Thyroid gland (tissue), 4 donors: Measurements from ENCODE around the gene GDF15.

Source experiments
- CTCF ChIP-seq, 6 experiments: fragments of 200-600 bp in 3 of 6; fragments of 450-650 bp in 3 of 6; sonication (generic) in 3 of 6; IDR thresholded peaks; one replicate each; pipeline ENCODE4 v1.5.1; 2016 to 2019; ENCODE audit warnings: antibody characterized with exemption in 6 of 6, mild to moderate bottlenecking in 2 of 6, inconsistent platforms in 1 of 6, moderate library complexity in 1 of 6
- POLR2A ChIP-seq, 2 donors: fragments of 450-650 bp; IDR thresholded peaks; one replicate each; pipeline ENCODE4 v1.6.1; 2017; ENCODE audit warnings: antibody characterized with exemption in 2 of 2, mild to moderate bottlenecking in 2 of 2, moderate library complexity in 1 of 2

GRCh38 chr19:18415178-18415867 is 29.4 kb downstream of the GDF15 start:
- no peak for TF ChIP-seq CTCF (IDR thresholded peaks at IDR 0.05)
- TF ChIP-seq POLR2A (IDR thresholded peaks at IDR 0.05), result peak in 1 of 2 donors; percentile 29
